ENCODE measurements around the gene CALML3.
"Not testable (repeated sequence)": the region's sequence is repeated elsewhere in the genome, so short reads cannot be mapped to it uniquely, and the experiment has no call there.

CALML3 gene

GRCh38 chr10:5524641-5525560 is at the start of gene CALML3:
Gene CALML3 (plus strand): TSS chr10:5524961. CDS start chr10:5525086, 125 bp downstream.
- DNase-seq (ENCODE audit: low spot score) = no peak

- DNase-seq (ENCODE audit: low spot score) = not testable (repeated sequence)
These were observed 49.7 kb upstream of the CALML3 start for GRCh38 chr10:5475088-5475487.

- not testable (repeated sequence) for DNase-seq (ENCODE audit: low spot score)
These were observed 48.6 kb upstream of the CALML3 start for GRCh38 chr10:5475974-5476807.

GRCh38 chr10:5476918-5477525 is 47.7 kb upstream of the CALML3 start:
- DNase-seq (ENCODE audit: low spot score) = no peak

- no peak for DNase-seq (ENCODE audit: low spot score)
These were observed 46.6 kb upstream of the CALML3 start for GRCh38 chr10:5477948-5478693.

GRCh38 chr10:5478694-5479305 is 46.0 kb upstream of the CALML3 start:
- DNase-seq (ENCODE audit: low spot score) = no peak

GRCh38 chr10:5479481-5480161 is 45.1 kb upstream of the CALML3 start:
- DNase-seq (ENCODE audit: low spot score) = no peak

GRCh38 chr10:5480162-5480941 is 44.4 kb upstream of the CALML3 start:
- no peak for DNase-seq (ENCODE audit: low spot score)

- no peak for DNase-seq (ENCODE audit: low spot score)
These were observed 43.6 kb upstream of the CALML3 start for GRCh38 chr10:5481121-5481520.

- DNase-seq (ENCODE audit: low spot score) = no peak
These were observed 42.7 kb upstream of the CALML3 start for GRCh38 chr10:5482016-5482415.

- peak; percentile 75 for DNase-seq (ENCODE audit: low spot score)
These were observed 40.6 kb upstream of the CALML3 start for GRCh38 chr10:5484205-5484604.

GRCh38 chr10:5485290-5485689 is 39.5 kb upstream of the CALML3 start:
- DNase-seq (ENCODE audit: low spot score) = no peak

GRCh38 chr10:5485948-5486852 is 38.6 kb upstream of the CALML3 start:
- no peak for DNase-seq (ENCODE audit: low spot score)

- no peak for DNase-seq (ENCODE audit: low spot score)
These were observed 37.9 kb upstream of the CALML3 start for GRCh38 chr10:5486853-5487235.

GRCh38 chr10:5488272-5489161 is 36.2 kb upstream of the CALML3 start:
- DNase-seq (ENCODE audit: low spot score) = no peak

- no peak for DNase-seq (ENCODE audit: low spot score)
These were observed 34.7 kb upstream of the CALML3 start for GRCh38 chr10:5490032-5490431.

- DNase-seq (ENCODE audit: low spot score) = no peak
These were observed 33.9 kb upstream of the CALML3 start for GRCh38 chr10:5490698-5491464.

Measured in RKO (cell line).